ENCODE measurements around the gene MYBL2.

Gene MYBL2

DNA sequence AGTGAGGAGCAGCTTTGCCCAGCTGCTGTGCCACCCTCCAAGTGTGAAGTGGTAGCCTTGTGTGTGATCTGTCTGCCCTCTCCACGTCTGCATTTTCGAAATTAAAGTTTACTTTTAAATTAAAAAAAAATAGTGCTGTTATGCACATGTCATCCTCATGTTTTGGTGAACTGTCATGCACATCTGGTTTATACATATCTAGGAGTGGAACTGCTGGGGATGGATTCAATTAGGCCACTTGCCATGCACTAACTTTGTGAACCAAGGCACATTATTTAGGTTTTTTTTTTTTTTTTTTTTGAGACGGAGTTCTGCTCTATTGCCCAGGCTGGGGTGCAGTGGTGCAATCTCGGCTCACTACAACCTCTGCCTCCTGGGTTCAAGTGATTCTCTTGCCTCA, 56.3 kb downstream of the MYBL2 start:
- DNase-seq (ENCODE audit: low spot score), result no peak

DNA sequence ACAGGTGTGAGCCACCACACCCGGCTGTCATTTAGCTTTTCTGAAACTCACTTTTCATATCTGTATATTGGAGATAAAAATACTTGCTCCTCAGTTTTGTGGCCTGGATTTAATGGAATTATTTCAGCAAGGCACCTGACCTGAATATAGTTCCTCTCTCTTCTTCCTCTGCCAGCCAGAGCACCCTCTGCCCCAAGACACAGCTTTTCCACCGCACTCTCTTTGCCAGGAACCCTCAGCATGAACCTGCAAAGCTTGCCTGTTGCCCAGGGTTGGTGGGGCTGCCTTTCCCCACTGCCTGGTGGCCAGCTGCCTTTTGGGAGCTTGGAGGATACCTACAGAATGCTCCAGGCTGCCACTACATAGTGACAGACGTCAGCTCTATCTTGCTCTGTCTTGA, 56.8 kb downstream of the MYBL2 start:
- no peak for DNase-seq (ENCODE audit: low spot score)

DNA sequence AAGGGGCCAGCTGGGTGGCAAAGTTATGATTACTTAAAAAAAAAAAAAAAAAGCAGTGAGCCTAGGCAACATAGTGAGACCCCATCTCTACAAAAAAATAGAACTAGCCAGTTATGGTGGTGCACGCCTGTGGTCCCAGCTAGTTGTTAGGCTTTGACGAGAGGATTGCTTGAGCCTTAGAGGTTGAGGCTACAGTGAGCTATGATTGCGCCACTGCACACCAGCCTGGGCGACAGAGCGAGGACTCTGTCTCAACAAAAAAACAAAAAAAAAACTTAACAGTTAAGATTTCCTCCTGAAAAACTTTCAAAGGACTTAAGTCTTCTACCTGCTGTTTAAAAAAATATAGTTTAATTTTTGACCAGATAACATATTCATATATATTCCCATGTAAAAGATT, 57.5 kb downstream of the MYBL2 start:
- no peak for DNase-seq (ENCODE audit: low spot score)

- no peak for DNase-seq (ENCODE audit: low spot score)
Measured at GRCh38 chr20:43725666-43726065, 58.8 kb downstream of the MYBL2 start.

GRCh38 chr20:43726333-43726732, 59.4 kb downstream of the MYBL2 start:
- no peak for DNase-seq (ENCODE audit: low spot score)

DNA sequence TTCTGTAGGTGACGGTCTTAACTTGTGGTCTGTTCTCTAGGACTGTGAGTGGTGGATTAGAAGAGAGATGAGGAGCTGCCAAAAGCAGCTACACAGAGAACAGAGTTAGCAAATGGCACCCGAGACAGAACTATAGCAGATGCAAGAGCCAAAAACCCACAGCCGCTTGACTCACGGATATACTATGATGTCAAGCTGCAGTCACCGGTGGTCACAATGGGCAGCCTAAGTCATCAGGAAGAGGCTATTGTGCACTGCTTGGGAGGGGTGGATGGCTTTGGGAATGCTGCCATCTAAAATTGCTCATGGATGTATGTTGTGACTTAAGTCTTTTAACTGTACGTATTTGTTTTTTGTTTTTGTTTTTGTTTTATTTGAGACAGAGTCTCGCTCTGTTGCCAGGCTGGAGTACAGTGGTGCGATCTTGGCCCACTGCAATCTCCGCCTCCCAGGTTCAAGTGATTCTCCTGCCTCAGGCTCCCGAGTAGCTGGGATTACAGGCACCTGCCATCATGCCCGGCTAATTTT, 60.0 kb downstream of the MYBL2 start, which contains the start of gene GTSF1L:
Gene GTSF1L, minus strand, starts transcription at position 192 of the 528 bp plus-strand sequence. CDS start 308 bp downstream, outside the sequence.
- DNase-seq (ENCODE audit: low spot score), result no peak

DNA sequence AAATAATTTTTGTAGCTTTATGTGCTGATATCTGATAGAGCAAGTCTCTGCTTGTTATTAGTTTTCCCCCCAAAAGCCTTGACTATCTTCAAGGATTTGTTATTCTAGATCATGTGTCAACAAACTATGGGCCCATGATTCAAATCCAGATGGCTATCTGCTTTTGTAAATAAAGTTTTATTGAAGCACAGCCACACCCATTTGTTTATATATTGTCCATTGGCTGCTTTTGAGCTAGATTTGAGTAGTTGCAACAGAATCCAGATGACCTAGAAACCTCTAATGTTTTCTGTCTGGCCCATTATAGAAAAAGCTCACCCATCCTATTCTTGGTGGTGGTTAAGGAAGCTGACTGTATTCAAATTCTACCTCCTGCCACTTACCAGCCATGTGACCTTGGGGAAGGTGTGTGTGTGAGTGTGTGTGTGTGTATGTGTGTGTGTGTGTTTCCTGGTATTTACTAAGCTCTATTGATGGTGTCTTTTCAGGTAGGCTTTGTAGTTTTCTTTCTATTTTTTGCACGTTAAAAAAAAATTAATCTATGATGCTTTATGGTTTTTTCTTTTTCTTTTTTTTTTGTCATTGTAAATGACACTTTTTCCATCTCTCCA, 61.2 kb downstream of the MYBL2 start:
- peak; percentile 6 for DNase-seq (ENCODE audit: low spot score)

GRCh38 chr20:43728686-43729255, 61.9 kb downstream of the MYBL2 start:
- DNase-seq (ENCODE audit: low spot score), result no peak

- DNase-seq (ENCODE audit: low spot score), result no peak
Measured at GRCh38 chr20:43731469-43731868, 64.6 kb downstream of the MYBL2 start.

GRCh38 chr20:43731927-43732326, 65.0 kb downstream of the MYBL2 start:
- DNase-seq (ENCODE audit: low spot score), result no peak

- DNase-seq (ENCODE audit: low spot score), result no peak
Measured at GRCh38 chr20:43736588-43737158, 69.8 kb downstream of the MYBL2 start.

DNA sequence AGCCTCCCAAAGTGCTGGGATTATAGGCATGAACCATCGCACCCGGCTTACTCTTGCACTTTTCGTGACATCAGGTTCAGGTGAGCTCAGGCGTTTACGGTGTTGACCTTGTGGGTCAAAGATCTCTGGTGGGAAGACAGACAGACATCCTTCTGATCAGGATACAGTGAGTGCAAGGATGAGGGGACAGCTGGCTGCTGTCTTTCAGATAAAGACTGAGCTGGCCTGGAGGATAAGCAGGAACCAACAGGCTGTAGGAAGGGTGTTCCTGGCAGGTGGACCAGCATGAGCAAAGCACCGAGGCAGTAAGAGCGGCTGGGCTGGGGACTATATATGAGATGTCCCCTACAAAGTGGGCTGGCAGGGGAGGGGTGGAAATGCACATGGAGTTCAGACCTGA, 71.0 kb downstream of the MYBL2 start:
- DNase-seq (ENCODE audit: low spot score), result no peak

DNA sequence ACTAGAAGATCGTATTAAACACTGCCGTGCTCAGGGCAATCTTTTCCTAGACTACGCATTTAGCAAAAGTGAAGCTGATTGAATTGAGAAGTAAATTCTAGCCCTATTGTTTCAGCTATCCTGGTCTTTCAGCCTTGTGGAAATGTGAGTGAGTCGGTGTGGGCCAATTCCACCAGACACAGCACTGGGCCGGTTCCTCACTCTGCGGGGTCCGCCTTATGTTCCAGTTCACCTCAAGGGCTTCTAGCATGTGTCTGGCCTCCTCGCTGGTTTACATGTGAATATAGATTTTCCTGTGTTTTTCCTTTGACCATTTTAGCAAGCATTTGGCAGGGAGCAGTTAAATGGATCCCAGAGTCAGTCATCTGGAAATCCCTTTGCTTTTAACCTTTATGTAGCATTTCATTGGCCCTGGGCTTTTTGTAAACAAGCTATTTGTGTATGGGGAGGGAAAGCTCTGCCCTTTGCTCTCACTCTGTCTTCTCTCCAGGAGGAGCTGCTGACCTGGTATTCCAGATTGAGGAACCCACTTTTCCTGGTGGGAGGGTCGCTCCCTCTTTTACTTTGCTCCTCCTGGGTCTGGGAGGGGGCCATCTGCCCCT, 72.3 kb downstream of the MYBL2 start:
- DNase-seq (ENCODE audit: low spot score), result no peak

GRCh38 chr20:43740642-43741041, 73.7 kb downstream of the MYBL2 start:
- no peak for DNase-seq (ENCODE audit: low spot score)

GRCh38 chr20:43744151-43744611, 77.3 kb downstream of the MYBL2 start:
- no peak for DNase-seq (ENCODE audit: low spot score)

DNA sequence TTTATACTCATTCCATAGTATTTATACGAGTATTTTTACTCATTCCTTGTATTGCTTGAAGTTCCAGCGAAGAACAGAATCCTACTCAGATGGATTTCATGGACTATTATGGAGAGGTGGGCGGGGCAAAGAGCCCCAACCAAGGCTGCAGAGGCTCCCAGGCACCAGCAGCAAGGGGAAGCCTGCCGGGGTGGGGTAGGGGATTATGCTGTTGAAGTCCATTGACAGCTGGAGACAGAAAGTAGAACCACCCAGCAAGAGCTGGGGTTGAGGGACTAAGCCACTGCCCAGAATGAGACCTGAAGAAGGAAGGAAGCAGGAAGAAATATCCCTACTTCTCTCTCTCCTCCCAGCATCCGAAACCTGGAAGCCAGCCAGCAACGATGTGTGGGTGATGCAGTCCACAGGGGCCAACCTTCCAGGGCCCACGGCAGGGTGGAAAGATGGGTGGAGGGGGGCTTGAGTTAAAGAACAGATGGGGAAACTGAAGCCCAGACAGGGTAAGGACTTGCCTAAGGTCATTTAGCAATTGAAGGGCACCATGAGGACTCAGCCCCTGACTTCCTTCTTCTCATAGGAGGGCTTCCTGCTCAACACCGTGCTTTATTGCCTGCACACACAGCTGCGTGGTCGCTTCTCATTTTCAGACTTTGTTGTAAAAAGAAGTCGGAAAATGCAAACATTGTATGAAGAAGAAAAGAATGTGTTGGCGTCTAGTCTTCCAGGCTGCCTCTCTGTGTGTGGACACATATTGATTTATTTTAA, 78.2 kb downstream of the MYBL2 start:
- no peak for DNase-seq (ENCODE audit: low spot score)

DNA sequence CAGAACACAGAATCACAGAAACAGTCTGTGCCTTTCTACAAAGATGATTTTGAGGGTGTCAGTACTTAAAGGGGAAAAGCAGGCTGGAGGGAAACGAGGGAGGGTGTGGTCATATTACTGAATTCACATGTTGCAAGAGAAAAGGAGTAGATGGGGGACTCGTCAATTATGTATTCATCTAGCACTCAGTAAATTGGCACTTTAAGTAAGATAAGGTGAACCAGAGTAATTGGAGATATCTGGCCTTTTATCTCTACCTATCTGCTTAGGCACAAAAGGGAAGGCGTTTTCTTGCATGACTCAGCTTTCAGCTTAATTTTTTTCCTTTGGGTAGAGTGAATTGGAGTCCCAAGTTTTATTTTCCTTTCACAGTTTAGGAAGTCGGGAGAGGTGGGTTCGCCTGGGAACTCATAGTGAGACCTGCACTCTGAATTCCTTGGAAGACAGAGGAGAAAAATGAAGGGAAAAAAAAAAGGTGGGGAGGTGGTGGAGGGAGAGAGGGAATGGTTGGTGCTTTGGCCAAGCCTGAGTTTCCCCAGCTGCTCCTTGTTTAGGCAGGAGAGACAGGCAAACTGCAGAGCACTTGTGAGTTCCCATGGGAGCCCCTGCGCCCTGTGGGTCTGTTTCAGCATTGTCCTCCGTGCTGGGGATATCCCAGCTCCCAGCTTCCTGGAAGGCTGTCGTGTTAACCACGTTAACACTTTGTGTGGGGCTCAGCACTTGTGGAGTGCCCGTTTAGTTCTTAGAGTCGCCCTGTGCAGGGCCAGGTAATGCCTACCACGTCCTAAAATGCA, 79.6 kb downstream of the MYBL2 start:
- peak; percentile 14 for DNase-seq (ENCODE audit: low spot score)

DNA sequence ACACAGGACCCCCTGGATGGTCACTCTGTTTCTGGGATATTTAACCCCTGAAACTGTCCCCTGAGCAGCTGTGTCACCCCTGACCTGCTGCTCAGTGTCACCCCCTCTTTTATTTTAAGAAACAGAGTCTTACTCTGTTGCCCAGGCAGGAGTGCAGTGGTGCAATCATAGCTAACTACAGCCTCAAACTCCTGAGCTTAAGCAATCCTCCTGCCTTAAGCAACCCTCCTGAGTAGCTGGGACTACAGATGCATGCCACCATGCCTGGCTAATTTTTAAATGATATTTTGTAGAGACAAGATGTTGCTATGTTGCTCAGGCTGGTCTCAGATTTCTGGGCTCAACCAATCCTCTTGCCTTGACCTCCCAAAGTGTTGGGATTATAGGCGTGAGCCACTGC, 81.4 kb downstream of the MYBL2 start:
- no peak for DNase-seq (ENCODE audit: low spot score)

GRCh38 chr20:43749734-43750294, 82.9 kb downstream of the MYBL2 start:
- peak; percentile 69 for DNase-seq (ENCODE audit: low spot score)

- no peak for DNase-seq (ENCODE audit: low spot score)
Measured at GRCh38 chr20:43750774-43751166, 83.9 kb downstream of the MYBL2 start.

Data from LoVo (cell line).